HG03039 (cell line): ENCODE results near the gene GPR39.

ENCODE experiments used
- ATAC-seq: cut with Tn5 transposase; IDR thresholded peaks from one replicate; pipeline ENCODE4 v1.9.1; 2021; ENCODE audit warnings: mild to moderate bottlenecking, moderate library complexity; ENCODE audit not compliant: unreplicated experiment

Gene GPR39

DNA sequence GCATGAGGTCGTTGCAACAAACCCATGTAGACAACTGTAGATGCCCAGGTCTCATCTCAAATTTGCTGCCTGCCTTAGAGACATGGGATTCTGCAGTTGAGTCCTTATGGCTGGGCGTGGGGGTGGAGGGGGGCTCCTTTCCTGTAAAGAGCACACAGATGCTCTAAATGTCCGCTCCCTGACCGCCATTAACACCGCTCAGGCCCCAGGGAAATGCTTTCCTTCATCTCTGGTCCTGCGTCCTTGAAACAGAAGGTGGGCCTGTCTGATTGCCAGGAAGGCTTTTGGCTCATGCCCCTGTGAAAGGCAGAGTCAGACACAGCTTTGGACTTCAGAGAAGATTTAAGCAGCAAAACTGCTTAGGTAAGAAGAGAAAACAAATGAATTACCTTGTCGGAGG, 25.7 kb downstream of the GPR39 start:
- ATAC-seq = no peak

DNA sequence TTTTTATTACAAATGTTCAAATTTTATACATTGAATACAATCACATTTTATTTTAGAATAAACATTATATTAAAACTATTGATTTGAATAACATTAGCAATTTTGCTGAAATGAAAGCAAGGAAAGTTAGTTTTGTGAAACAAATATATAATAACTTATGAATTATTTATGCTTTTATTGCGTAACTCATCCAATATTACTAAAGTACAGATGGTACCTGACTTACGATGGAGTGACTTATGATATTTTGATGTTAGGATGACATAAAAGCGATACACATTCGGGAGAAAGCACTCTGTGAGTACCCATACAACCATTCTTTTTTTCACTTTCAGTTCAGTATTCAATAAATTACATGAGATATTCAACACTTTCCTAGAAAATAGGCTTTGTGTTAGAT, 26.5 kb downstream of the GPR39 start:
- ATAC-seq = no peak

DNA sequence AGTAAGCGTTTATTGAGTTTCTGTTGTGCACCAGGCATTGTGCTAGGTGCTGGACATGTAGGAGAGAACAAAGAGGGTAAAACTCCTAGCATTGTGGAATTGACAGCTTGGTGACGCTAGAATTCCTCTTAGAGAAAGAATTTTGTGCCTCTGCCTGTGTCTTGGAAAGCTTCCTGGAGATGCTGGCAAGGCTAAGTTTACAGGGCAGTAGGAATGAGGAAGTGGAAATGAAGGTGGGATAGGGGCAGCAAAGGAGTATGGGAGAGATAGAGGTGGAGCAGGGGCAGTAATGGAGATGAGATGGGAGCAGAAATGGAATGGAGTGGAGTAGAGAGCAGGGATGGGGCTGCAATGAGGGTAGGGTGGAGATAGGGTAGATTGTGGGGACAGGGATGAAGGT, 29.8 kb downstream of the GPR39 start:
- no peak for ATAC-seq

DNA sequence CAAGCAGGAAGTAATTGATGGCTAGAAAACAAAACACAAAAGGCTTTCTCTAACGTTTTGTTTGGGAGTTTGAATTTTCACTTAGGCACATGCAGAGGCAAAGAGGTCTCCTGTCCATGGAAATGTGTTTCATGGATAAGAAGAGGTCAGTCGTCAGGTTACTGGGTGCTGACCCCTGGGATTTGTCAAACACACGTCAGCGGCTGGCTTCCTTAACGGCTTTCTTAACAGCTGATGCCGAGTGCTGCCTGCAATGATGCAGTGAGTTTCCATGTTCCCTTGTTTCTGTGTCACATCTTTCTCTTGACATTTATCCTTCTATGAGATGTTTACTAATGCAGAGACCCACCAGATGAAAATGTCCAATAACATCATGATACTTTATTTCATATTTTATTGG, 31.7 kb downstream of the GPR39 start:
- no peak for ATAC-seq

DNA sequence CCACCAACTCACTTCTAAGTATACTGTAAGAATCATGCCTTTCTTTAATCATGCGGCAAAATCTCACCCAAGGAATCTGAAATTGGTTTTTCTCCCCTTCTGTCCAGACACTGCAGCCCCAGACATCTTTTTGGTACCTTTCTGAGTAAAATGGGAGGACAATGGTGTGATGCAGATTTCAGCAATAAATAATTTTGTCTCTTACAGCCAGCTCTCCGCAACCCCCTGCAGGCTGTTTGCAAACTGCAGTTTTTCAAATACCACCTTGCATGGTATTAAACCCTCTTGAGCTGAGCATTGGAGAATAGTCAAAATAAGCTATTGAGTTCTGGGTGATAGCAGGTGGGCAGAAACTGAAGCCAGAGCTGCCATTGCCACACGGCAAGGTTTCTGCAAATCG, 32.2 kb downstream of the GPR39 start:
- no peak for ATAC-seq

DNA sequence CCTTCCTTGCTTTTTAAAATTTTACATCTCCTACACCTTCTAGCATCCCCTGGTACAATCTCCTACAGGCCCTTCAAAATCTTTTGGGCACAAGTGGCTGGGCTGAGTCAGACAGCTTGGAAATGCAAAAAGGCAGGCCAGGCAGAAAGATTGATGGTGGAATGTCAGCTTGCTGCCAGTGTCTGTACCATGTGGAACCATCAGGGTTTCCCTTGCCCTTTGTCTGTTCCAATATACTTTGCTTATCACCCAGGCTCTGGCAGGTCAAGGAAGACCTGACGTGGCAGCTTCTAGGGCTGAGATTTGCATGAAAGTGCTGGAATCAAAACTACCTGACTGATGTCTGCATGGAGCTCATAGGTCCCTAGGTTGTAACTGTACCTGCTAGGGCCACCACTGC, 33.3 kb downstream of the GPR39 start:
- no peak for ATAC-seq

DNA sequence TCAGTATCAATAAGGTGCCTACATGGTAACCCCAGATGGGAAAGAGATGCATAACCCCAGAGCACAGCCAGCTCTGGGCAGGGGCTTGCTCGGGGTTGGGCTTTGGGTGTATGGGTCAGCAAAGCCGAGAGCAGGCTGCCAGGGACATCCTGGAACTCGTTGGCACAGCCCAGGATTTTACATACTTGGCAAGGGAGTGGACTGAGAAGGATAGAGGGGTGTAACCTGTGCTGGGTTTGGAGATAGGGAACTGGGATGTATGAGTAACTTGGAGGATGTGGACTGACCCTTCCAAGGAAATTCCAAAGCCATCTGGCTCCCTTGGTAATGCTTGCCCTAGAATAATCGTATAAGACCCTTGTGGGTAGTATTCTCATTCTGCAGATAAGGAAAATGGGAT, 44.2 kb downstream of the GPR39 start:
- no peak for ATAC-seq

DNA sequence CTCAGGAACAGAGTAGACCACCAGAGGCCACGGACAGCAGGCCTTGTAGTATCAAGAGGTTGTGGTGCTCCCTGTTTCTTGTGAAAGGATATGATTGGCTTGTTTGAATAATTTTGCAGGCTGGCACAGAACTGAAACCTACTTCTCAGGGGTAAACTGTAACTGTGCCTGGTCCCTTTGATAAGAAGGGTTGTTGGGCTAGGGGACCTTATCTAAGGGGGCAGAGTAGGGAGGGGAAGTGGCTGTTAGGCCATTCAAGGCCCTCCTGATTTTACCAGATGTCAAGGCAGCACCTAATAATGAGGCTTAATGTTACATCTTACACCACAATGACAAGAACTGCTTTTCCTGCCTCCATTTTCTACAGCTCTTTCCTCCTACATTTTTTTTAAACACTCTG, 45.6 kb downstream of the GPR39 start:
- no peak for ATAC-seq

DNA sequence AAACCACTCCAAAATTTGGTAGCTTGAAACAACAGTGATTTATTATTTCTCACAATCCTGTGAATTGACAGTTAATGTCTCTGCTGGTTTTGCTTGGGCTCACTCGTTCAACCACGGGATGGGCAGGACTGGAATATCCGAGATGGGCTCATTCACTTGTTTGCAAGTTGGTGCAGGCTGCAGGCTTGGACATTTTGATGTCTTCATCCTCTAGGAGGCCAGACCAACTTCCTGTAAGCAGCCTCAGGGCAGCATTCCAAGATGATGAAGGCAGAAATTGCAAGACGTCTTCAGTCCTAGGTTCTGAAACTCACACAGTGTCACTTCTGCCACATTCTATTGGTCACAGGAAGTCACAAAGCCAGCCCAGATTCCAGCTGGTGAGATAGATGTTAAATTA, 47.1 kb downstream of the GPR39 start:
- ATAC-seq = no peak

DNA sequence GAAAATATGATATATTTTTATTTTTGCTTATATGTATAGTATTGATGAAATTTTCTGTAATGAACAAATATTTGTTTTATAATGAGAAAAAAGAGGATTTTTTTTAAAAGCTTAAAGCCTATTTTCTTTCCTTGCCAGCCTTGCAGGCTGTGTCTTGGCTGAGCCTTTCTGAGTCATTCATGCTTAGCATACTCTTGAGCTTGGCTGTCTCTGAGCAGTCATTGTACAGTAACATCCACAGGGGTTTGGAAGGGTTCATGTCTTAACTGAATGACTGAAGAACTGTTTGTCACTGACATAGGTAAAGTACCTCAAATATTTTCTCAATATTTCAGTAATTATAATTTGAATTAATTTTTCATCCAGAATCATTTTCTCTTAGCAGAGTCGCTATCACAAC, 49.3 kb downstream of the GPR39 start:
- no peak for ATAC-seq

DNA sequence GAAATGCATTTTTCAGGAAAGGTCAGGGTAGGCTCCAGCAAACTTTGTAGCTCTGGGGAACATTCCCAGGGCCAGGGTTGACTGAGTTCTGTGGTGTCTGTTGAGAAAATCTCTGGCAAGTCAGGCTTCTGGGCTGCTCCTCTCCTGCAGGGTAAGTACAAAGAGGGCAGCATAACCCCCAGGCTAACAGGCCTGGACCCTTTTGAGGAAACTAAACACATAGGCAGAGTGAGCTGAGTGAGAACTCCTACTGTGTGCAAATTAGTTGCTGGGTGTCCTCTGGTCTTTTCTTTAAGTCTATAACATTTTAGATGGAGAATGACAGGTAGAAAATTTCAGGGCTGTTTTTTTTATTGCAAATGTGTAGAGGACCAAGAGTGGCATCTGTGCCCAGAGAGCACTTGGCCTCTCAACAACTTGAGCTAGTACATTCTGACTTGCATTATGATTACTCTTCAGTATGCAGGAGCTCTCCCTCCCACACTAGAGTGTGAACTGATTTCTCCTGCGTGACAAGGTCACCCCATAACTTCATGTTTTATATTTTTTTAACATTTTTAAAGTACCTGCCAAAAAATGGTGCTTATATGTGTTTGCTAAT, 49.9 kb downstream of the GPR39 start:
- no peak for ATAC-seq

DNA sequence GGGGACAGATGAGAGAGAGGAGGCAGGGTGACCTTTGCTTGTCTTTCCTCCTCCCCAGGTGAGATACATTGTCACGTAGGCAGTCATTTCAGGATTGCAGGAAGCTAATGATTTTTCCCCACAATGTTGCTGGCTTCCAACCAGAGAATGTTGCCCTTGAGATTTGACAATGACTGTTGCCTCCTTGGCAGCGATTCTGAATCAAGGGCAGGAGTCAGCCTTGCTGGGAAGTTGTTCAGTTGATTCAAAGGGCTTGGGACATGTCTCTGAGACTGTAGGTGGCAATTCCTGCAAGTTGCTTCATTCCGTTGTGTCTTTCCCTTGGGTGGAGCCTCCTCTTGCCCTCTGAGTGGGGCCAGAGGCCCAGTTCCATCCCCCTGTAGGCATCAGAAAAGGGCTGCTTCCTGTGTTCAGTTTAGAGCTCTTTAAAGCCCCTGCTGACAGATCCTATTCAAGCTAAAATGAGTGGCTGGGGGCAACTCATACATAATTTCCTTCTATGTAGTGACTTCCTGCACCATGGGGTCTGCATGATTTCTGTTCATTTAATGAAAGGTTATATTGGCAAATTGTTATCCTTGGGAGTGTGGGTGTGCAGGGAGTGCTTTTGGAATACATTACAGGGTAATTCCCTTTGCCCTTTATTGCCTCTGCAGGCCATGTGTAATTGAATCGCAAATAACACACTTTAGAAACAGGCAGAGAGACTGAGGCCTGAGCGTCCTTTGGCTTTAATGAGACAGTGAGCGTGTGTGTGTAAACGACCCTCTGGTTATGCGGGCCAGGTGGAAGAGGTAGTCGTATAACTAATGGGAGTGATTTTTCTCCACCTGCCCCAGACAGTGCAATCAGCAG, 52.4 kb downstream of the GPR39 start:
- no peak for ATAC-seq

DNA sequence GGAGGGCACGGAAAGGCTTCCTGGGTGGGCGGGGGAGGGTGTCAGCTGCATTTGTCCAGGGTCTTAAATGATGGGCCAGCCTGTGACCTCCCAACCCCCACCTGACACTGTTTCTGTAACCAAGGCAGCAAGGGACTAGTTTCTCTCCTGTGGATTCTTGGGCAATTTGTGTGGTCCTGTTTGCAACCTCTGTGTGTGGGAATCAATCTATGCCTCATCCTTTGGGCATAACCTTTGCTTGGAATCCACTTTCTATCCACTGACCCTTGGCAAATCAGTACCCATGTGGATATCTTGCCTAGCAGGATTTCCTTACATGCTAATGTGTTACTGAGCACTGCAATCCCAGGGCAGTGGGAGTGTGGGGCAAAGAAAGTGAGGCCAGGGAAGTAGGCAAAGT, 54.1 kb downstream of the GPR39 start:
- no peak for ATAC-seq

DNA sequence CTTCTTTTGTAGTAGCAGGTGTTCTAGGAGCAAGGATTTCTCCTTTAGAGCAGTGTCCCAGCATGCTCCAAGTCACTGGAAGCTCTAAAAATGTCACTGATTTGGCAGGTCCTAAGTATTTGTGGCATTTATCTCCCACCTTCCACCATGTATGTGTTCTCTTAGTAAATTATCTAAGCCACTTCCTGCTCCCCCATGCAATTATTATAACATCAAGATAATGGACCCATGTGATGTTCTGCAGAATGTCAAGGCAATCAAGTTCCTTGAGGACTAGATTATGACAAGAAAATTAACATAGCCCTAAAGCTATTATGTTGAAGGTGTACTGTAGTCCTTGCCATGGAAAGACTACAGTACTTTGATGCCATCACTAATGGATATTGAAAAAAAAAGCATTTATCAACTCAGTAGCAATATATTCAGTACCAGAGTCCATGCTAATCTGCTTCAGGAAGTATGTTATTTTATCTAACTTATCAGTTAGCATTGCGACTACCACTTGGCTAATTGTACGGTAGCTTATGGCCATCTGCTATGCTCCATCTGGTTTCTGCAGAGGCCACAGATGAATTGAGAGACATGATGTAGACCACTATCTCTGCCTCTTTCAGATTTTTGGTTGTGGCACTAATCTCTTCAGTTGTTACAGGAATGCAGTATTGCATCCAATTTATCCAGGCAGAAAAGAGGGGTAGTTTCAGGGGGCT, 56.7 kb downstream of the GPR39 start:
- no peak for ATAC-seq

DNA sequence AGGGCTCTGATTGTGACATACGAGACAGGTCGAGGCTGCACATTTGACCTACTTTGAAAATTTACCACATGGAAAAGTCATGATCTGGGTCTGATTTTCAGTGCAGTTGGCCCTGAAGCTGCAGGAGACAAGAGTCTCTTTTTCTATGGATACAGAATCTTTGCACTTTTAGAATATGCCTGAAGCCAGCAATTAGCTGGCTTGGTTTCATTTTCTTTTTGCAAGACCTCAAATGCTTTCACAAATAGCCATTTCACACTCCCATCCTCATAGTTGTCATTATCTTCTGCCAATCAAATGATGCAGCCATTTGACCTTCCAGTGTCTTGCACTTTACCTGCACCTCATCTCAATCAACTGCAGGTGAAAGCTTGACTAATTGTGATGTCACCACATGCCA, 59.0 kb downstream of the GPR39 start:
- ATAC-seq = no peak

DNA sequence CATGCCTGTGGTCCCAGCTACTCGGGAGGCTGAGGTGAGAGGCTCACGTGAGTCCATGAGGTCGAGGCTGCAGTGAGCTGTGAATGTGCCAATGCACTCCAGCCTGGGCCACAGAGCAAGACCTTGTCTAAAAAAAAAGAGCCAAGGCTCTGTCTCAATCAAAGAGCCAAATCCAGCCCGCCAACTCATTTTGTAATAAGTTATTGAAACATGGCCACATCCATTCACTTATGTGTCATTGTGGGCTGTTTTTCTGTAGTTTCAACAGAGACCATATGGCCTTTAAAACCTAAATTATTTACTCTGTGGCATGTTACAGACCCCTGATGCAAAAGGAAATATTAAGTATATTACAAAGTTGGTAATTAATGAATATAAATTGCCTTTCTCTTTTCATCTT, 60.8 kb downstream of the GPR39 start:
- ATAC-seq = no peak

DNA sequence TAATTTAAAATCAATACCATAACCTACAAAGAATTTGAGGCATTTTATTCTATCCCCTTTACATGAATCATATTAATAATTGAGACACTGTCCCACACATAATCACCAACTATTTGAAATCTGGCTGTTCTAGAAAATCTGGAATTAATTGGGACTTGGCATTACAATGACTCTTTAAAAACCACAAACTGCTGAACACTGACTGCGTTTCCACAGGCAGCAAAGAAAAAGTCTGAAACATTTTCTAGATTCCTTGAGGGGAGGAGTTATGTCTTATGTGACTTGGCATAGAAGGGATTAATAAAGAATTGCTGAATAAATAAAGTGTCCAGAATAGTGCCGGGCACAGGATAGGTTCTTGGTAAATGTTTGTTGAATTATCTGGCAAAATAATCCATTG, 61.4 kb downstream of the GPR39 start:
- no peak for ATAC-seq

DNA sequence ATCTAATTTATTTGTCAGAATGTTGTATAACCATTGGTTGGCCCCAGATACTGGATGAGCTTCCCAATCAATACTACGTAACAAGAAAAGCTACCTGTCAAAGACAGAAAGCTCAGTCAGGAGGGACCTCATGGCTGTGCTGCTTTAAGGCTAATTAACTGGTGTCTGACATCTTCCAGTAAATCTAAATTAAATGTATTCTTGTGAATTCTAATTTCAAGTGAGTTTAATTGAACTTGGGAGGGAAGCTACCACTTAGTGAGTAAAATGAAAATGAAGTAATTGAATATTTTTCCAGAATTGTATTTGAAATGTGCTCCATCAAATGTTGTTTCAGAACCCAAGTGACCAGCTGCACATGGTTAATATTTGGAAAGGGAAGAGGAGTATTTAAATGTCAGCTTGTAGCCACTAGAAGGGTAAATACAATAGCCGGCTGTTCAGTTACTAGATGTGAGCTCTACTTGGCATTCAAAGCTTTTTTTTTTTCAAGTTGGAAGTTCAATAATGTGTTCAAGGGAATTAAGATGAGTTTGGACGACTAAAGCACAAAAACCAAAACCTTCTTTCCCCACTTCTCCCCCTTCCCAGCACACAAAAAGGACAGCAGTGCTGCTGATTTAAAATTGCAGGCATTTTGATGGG, 62.0 kb downstream of the GPR39 start:
- no peak for ATAC-seq

DNA sequence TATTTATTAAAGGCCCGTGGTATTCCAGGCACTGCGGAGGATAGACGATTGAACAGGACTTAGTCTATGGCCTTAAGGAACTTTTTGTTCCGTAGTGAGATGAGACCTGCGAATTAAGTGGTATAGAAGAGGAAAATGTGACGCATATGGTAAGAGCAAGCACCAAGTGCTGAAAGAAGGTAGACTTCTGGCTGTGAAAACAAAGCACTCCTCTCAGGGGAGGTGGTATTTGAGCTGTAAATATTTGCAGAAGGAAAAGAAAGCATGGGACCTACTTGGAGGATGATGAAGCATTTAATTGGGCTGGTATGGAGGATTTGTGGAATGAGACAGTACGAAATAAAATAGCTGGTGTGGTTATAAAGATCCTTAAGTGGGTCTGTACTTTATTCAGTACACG, 62.5 kb downstream of the GPR39 start:
- no peak for ATAC-seq

DNA sequence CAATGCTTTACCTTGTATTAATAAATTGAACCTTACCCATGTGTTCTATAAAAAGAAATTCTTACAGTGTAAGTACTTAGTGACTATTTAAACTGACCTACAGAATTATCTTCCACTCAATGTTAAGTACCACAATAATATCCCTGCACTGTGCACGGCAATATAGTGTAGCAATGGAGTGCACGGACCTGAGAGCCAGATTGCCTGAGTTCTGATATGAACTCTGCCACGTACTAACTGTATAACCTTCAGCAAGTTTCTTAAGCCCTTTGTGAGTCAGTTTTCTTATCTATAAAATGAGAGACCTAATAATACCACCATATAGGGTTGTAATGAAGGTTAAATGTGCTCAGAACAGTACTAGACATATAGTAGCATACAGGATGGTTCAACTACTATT, 66.2 kb downstream of the GPR39 start:
- ATAC-seq = no peak

DNA sequence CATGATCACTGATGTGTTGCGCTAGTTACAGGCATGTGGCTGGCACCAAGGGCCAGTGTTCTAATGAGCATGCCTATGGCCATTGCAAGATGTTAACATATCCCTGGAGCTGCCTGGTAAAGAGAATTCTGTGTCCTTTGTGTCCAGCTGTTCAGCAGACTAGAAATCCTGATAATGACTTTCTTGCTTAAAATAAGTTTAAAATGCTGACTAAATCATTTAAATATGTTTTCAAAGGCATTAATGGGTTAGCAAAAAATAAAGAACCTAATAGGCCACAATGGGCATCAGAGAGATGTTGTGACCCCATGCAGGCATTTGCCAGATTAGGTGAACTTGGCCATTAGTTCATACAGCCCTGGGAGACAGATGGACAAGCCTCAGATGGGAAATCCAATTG, 67.5 kb downstream of the GPR39 start:
- no peak for ATAC-seq

DNA sequence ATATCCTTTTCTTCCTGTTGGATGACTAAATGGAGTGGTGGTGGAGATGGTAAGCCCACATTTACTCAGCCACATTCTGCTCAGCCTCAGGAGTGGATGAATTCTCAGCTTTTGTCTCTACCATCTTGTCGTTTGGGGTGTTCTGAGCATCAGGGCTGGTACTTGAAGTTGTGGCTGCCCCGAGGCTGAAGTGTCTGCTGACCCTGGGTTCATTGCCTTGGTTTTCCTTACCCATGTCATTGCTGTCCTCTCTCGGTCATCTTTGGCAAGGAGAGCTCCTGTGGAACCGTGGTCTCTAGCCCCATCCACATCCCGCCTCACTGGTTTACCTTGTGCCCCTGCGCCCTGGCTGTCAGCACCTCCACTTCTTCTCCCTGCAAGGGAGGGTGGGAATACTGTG, 71.9 kb downstream of the GPR39 start:
- no peak for ATAC-seq
